Chondrocyte (in vitro differentiated cells): ENCODE data around the gene CEBPZ. TPM values are rescaled to one million over a fixed set of nuclear protein-coding genes. Genes with fewer than 3 reads are reported as not detected.

Experiments used
- DNase-seq: peaks from one replicate; pipeline ENCODE4 v3.0.0; 2021; ENCODE audit warnings: mixed read lengths, low spot score
- H3K27ac Mint-ChIP-seq: one replicate; pipeline ENCODE4 v1.8.0; 2021; ENCODE audit warnings: mild to moderate bottlenecking, moderate library complexity, mixed read lengths; ENCODE audit not compliant: unreplicated experiment
- H3K27me3 Mint-ChIP-seq: 2 replicates; pipeline ENCODE4 v1.8.0; 2021; ENCODE audit warnings: low read depth, mixed read lengths
- H3K36me3 Mint-ChIP-seq: 2 replicates; pipeline ENCODE4 v1.8.0; 2021; ENCODE audit warnings: low read depth, mixed read lengths
- H3K4me1 Mint-ChIP-seq: 2 replicates; pipeline ENCODE4 v1.8.0; 2021; ENCODE audit warnings: low read depth, mild to moderate bottlenecking, mixed read lengths
- H3K4me3 Mint-ChIP-seq: one replicate; pipeline ENCODE4 v1.8.0; 2021; ENCODE audit warnings: mild to moderate bottlenecking, moderate library complexity, mixed read lengths; ENCODE audit not compliant: unreplicated experiment
- H3K9me3 Mint-ChIP-seq: 2 replicates; pipeline ENCODE4 v1.8.0; 2021; ENCODE audit warnings: low read depth, mixed read lengths
- CTCF ChIP-seq: fragments of 200-600 bp; sonication (generic); IDR thresholded peaks from 2 replicates; pipeline ENCODE4 v1.5.0; 2021; ENCODE audit warnings: antibody characterized with exemption, mild to moderate bottlenecking, moderate library complexity
- total RNA-seq: library from RNA; stranded (reverse); gene quantifications from 3 replicates; pipeline ENCODE4 v1.2.1, GENCODE V29; 2021

The CEBPZ gene
- total RNA-seq, 1 donor from 2014 or later: 31.1 TPM

DNA sequence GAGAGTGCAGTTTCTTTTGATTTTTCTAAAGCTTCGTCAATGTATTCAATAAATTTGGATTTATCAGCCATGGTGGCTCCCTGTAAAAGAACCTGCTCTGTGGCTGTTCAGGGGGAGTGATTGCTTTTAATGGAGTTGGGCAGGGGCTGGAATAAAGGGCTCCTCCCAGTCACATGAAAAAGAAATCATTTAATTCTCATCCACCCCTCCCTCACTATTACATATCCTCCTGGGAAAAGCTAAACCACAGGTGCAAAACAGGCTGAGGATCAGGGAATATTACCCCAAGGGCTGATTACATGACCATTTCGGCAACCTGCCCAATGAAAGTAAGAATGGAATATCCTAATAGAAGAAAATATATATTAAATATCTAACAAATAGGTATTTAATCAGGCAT, 42.8 kb downstream of the CEBPZ start, which contains the start of gene SULT6B1:
Gene SULT6B1 (minus strand): TSS at position 101 of the 400 bp plus-strand sequence. CDS start 30 bp downstream, at position 71.
- H3K27me3 Mint-ChIP-seq: peaks cover 2% of the 10 kb centered on the region
- no peak within 1 kb of the TSS for H3K4me3 Mint-ChIP-seq
- H3K36me3 Mint-ChIP-seq: no peaks in the 10 kb centered on the region
- no peaks in the 10 kb centered on the region for H3K9me3 Mint-ChIP-seq
- no peak for DNase-seq
- no peak for TF ChIP-seq CTCF
- H3K4me1 Mint-ChIP-seq: peaks cover 6% of the 10 kb centered on the region
- H3K27ac Mint-ChIP-seq: no peak within 1 kb of the TSS

DNA sequence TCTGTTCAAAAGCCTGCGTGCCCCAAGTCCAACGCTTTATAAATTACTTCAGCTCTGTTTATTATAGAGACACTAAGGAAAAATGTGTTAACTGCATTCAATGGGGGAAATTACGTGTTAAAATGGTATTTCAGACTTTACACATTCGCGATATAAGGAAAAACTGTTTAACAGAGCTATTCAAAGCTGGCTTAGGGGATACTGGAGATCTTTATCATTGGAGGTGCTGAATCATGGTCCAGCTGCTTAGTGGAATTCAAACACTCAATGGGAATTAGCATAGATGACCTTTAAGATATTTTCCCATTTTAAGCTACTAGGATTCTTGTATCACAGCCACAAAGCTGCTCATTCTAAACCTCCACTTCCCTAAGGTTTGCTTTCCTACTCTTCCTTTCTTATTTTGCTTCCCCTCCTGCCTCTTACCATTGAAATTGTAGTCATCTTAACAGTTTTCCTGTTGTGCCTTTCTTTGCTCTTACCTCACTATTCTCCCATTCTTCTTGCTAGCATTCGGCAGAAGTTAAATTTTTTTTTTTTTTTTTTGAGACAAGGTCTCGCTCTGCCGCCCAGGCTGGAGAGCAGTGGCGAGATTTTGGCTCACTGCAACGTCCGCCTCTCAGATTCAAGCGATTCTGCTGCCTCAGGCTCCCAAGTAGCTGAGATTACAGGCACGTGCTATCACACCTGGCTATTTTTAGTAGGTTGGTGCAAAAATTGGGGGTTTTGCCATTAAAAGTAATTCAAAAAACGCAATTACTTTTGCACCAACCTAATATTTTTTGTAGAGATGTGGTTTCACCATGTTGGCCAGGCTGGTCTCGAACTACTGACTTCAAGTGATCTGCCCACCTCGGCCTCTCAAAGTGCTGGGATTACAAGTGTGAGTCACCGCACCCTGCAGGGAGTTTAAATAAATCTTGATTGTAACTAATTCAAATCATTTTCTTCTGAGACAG, 49.4 kb downstream of the CEBPZ start:
- no peaks in the 10 kb centered on the region for H3K9me3 Mint-ChIP-seq
- H3K4me1 Mint-ChIP-seq: peaks cover 5% of the 10 kb centered on the region
- H3K27ac Mint-ChIP-seq: no peak overlapping the region
- TF ChIP-seq CTCF: no peak
- H3K36me3 Mint-ChIP-seq: no peaks in the 10 kb centered on the region
- no peaks in the 10 kb centered on the region for H3K27me3 Mint-ChIP-seq
- no peak overlapping the region for H3K4me3 Mint-ChIP-seq
- DNase-seq: no peak

DNA sequence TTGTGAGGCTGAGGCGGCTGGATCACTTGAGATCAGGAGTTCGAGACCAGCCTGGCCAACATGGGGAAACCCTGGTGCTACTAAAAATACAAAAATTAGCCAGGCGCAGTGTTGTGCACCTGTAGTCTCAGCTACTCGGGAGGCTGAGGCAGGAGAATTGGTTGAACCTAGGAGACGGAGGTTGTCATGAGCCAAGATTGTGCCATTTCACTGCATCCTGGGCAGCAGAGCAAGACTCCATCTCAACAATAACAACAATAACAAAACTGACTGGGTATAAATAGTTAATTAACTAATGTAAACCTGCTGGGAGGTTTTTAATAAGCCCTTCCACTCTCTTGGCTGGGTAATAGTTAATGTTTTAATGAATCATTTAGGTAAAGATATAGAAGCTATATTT, 50.8 kb downstream of the CEBPZ start:
- TF ChIP-seq CTCF: no peak
- no peaks in the 10 kb centered on the region for H3K27me3 Mint-ChIP-seq
- H3K4me3 Mint-ChIP-seq: no peak overlapping the region
- H3K4me1 Mint-ChIP-seq: peaks cover 5% of the 10 kb centered on the region
- DNase-seq: no peak
- H3K27ac Mint-ChIP-seq: no peak overlapping the region
- H3K36me3 Mint-ChIP-seq: no peaks in the 10 kb centered on the region
- H3K9me3 Mint-ChIP-seq: no peaks in the 10 kb centered on the region

GRCh38 chr2:37180006-37180639, 51.3 kb downstream of the CEBPZ start:
- Mint-ChIP-seq H3K9me3 (no peaks in the 10 kb centered on the region), H3K36me3 (no peaks in the 10 kb centered on the region), H3K4me3 (no peak overlapping the region), H3K27me3 (no peaks in the 10 kb centered on the region), H3K27ac (no peak overlapping the region), H3K4me1 (peaks cover 5% of the 10 kb centered on the region)
- TF ChIP-seq CTCF: no peak
- DNase-seq: no peak

- H3K27ac Mint-ChIP-seq: no peak overlapping the region
- no peaks in the 10 kb centered on the region for H3K27me3 Mint-ChIP-seq
- TF ChIP-seq CTCF: no peak
- no peaks in the 10 kb centered on the region for H3K9me3 Mint-ChIP-seq
- H3K4me1 Mint-ChIP-seq: peaks cover 5% of the 10 kb centered on the region
- no peaks in the 10 kb centered on the region for H3K36me3 Mint-ChIP-seq
- DNase-seq: no peak
- no peak overlapping the region for H3K4me3 Mint-ChIP-seq
Measured at GRCh38 chr2:37173741-37174140, 57.7 kb downstream of the CEBPZ start.
